ENCODE results near the gene CDC42. TPM values are rescaled to one million over a fixed set of nuclear protein-coding genes. Genes with fewer than 3 reads are reported as not detected.
A peak's percentile ranks its signal among the peaks of the same experiment; 100 is the strongest.
"Not testable (repeated sequence)": the region's sequence is repeated elsewhere in the genome, so short reads cannot be mapped to it uniquely, and the experiment has no call there.

Gene CDC42
- total RNA-seq, result 100 to 1,000 TPM; 121 to 178 (median 133) TPM
- 92.1 TPM for polyA plus RNA-seq
- long read RNA-seq, donor 1, partial matches to known transcripts, result 14 of 42 reads
- long read RNA-seq, donor 1, other reads (novel, unspliced or antisense), result 27 of 42 reads
- long read RNA-seq, donor 2, partial matches to known transcripts, result 3 of 20 reads
- long read RNA-seq, donor 2, other reads (novel, unspliced or antisense), result 17 of 20 reads
- long read RNA-seq, donor 3, transcript CDC42-201 (6 exons, 1,452 nt), result major isoform, 5 of 86 reads
- long read RNA-seq, donor 3, partial matches to known transcripts, result 19 of 86 reads
- long read RNA-seq, donor 3, other reads (novel, unspliced or antisense), result 59 of 86 reads
- long read RNA-seq, donor 4, partial matches to known transcripts, result 3 of 10 reads
- long read RNA-seq, donor 4, other reads (novel, unspliced or antisense), result 7 of 10 reads

- Histone ChIP-seq H3K27me3 (ENCODE audit: control insufficient read depth, insufficient read depth) (no peaks in the 10 kb centered on the region), H3K9me3 (ENCODE audit: control insufficient read depth, low read length) (no peaks in the 10 kb centered on the region), H3K27ac (ENCODE audit: low read length) (peak within 1 kb of the TSS; percentile 100), H3K4me1 (ENCODE audit: control insufficient read depth, insufficient read depth, low read length) (peaks cover 9% of the 10 kb centered on the region), H3K4me3 (ENCODE audit: low read length) (peak within 1 kb of the TSS; percentile 97)
- ATAC-seq (peak; percentile 97 to 98), DNase-seq (peak; percentile 98 to 99 (median 99))
- intact Hi-C loops (cut with DNase I), result no loop called here
- WGBS, result 16% methylated on average over 81 of the region's 81 CpGs
Observed at GRCh38 chr1:22052115-22053016, at the start of gene CDC42. Gene CDC42, plus strand, starts transcription at chr1:22052709. Its CDS starts 25,770 bp downstream, at chr1:22078479.

GRCh38 chr1:22002875-22003274, 49.6 kb upstream of the CDC42 start:
- not testable (repeated sequence) for H3K9me3 ChIP-seq (ENCODE audit: control insufficient read depth, low read length); ATAC-seq

GRCh38 chr1:22003959-22004358, 48.5 kb upstream of the CDC42 start:
- H3K4me1 ChIP-seq (ENCODE audit: control insufficient read depth, insufficient read depth, low read length); DNase-seq; H3K27ac ChIP-seq (ENCODE audit: low read length); H3K9me3 ChIP-seq (ENCODE audit: control insufficient read depth, low read length); H3K4me3 ChIP-seq (ENCODE audit: low read length); intact Hi-C loops (cut with DNase I); H3K27me3 ChIP-seq (ENCODE audit: control insufficient read depth, insufficient read depth); ATAC-seq: not testable (repeated sequence)
- WGBS, result 95% methylated on average over 3 of the region's 3 CpGs

More at GRCh38 chr1:22002875-22003274, 49.6 kb upstream of the CDC42 start:
- 90% methylated on average over 8 of the region's 8 CpGs for WGBS
- H3K4me3 ChIP-seq (ENCODE audit: low read length); H3K27ac ChIP-seq (ENCODE audit: low read length); intact Hi-C loops (cut with DNase I); H3K27me3 ChIP-seq (ENCODE audit: control insufficient read depth, insufficient read depth); DNase-seq; H3K4me1 ChIP-seq (ENCODE audit: control insufficient read depth, insufficient read depth, low read length): not testable (repeated sequence)

GRCh38 chr1:22005261-22006149, 47.0 kb upstream of the CDC42 start:
- H3K4me3 ChIP-seq (ENCODE audit: low read length); intact Hi-C loops (cut with DNase I); H3K27ac ChIP-seq (ENCODE audit: low read length); H3K4me1 ChIP-seq (ENCODE audit: control insufficient read depth, insufficient read depth, low read length); H3K9me3 ChIP-seq (ENCODE audit: control insufficient read depth, low read length); H3K27me3 ChIP-seq (ENCODE audit: control insufficient read depth, insufficient read depth): not testable (repeated sequence)
- ATAC-seq, result peak; percentile 74 to 78
- WGBS, result 68% methylated on average over 18 of the region's 18 CpGs
- DNase-seq, result peak in 2 of 3 donors; percentile 30 to 64

- H3K9me3 ChIP-seq (ENCODE audit: control insufficient read depth, low read length); H3K27ac ChIP-seq (ENCODE audit: low read length); H3K4me1 ChIP-seq (ENCODE audit: control insufficient read depth, insufficient read depth, low read length); H3K4me3 ChIP-seq (ENCODE audit: low read length); ATAC-seq; DNase-seq; intact Hi-C loops (cut with DNase I); H3K27me3 ChIP-seq (ENCODE audit: control insufficient read depth, insufficient read depth): not testable (repeated sequence)
- 77% methylated on average over 13 of the region's 13 CpGs for WGBS
Observed at GRCh38 chr1:22006736-22007135, 45.8 kb upstream of the CDC42 start.

GRCh38 chr1:22007262-22007661, 45.2 kb upstream of the CDC42 start:
- H3K27ac ChIP-seq (ENCODE audit: low read length); DNase-seq; intact Hi-C loops (cut with DNase I); H3K9me3 ChIP-seq (ENCODE audit: control insufficient read depth, low read length); H3K27me3 ChIP-seq (ENCODE audit: control insufficient read depth, insufficient read depth); ATAC-seq; H3K4me3 ChIP-seq (ENCODE audit: low read length); H3K4me1 ChIP-seq (ENCODE audit: control insufficient read depth, insufficient read depth, low read length): not testable (repeated sequence)
- 86% methylated on average over 9 of the region's 10 CpGs for WGBS

- H3K4me3 ChIP-seq (ENCODE audit: low read length); intact Hi-C loops (cut with DNase I); DNase-seq; H3K27ac ChIP-seq (ENCODE audit: low read length); ATAC-seq; H3K27me3 ChIP-seq (ENCODE audit: control insufficient read depth, insufficient read depth); H3K9me3 ChIP-seq (ENCODE audit: control insufficient read depth, low read length); H3K4me1 ChIP-seq (ENCODE audit: control insufficient read depth, insufficient read depth, low read length): not testable (repeated sequence)
- 78% methylated on average over 10 of the region's 11 CpGs for whole genome bisulfite sequencing
Observed at GRCh38 chr1:22009566-22009965, 42.9 kb upstream of the CDC42 start.

GRCh38 chr1:22012752-22013151, 39.8 kb upstream of the CDC42 start:
- H3K27me3 ChIP-seq (ENCODE audit: control insufficient read depth, insufficient read depth); H3K27ac ChIP-seq (ENCODE audit: low read length); H3K9me3 ChIP-seq (ENCODE audit: control insufficient read depth, low read length); ATAC-seq; H3K4me3 ChIP-seq (ENCODE audit: low read length); intact Hi-C loops (cut with DNase I); DNase-seq; H3K4me1 ChIP-seq (ENCODE audit: control insufficient read depth, insufficient read depth, low read length): not testable (repeated sequence)
- WGBS, result 68% methylated on average over 4 of the region's 4 CpGs

GRCh38 chr1:22014575-22015206, 37.8 kb upstream of the CDC42 start:
- H3K27ac ChIP-seq (ENCODE audit: low read length); intact Hi-C loops (cut with DNase I); H3K4me1 ChIP-seq (ENCODE audit: control insufficient read depth, insufficient read depth, low read length); ATAC-seq; H3K9me3 ChIP-seq (ENCODE audit: control insufficient read depth, low read length); H3K27me3 ChIP-seq (ENCODE audit: control insufficient read depth, insufficient read depth); H3K4me3 ChIP-seq (ENCODE audit: low read length); DNase-seq: not testable (repeated sequence)
- WGBS, result 90% methylated on average over 13 of the region's 13 CpGs

Data from right cardiac atrium (tissue), 5 donors.